ENCODE results near the gene ACRV1. TPM values are rescaled to one million over a fixed set of nuclear protein-coding genes. Genes with fewer than 3 reads are reported as not detected.

The ACRV1 gene
- total and polyA plus RNA-seq, 2 experiments from 2014 or later = 0.16 TPM; not detected in 1

GRCh38 chr11:125674210-125674609 lies 6.4 kb downstream of the ACRV1 start:
- Histone ChIP-seq H3K4me1 (ENCODE audit: low read depth) (no peaks in the 10 kb centered on the region), H3K9me3 (ENCODE audit: low read depth) (no peaks in the 10 kb centered on the region), H3K4me3 (no peak overlapping the region), H3K27ac (no peak overlapping the region), H3K27me3 (no peaks in the 10 kb centered on the region), H3K36me3 (no peaks in the 10 kb centered on the region)
- TF ChIP-seq CTCF (IDR thresholded peaks at IDR 0.05; ENCODE audit: low read depth, low read length) = no peak
- no peak for DNase-seq (ENCODE audit: low read depth in 1 of 2, low spot score in 1 of 2)

GRCh38 chr11:125671561-125671960 lies 9.1 kb downstream of the ACRV1 start:
- Histone ChIP-seq H3K27me3 (no peaks in the 10 kb centered on the region), H3K27ac (no peak overlapping the region), H3K9me3 (ENCODE audit: low read depth) (no peaks in the 10 kb centered on the region), H3K4me1 (ENCODE audit: low read depth) (no peaks in the 10 kb centered on the region), H3K36me3 (no peaks in the 10 kb centered on the region), H3K4me3 (no peak overlapping the region)
- no peak for DNase-seq (ENCODE audit: low read depth in 1 of 2, low spot score in 1 of 2)
- TF ChIP-seq CTCF (IDR thresholded peaks at IDR 0.05; ENCODE audit: low read depth, low read length) = no peak

- no peaks in the 10 kb centered on the region for H3K27me3 ChIP-seq
- no peaks in the 10 kb centered on the region for H3K9me3 ChIP-seq (ENCODE audit: low read depth)
- no peak for TF ChIP-seq CTCF (IDR thresholded peaks at IDR 0.05; ENCODE audit: low read depth, low read length)
- H3K4me1 ChIP-seq (ENCODE audit: low read depth) = no peaks in the 10 kb centered on the region
- no peak overlapping the region for H3K27ac ChIP-seq
- no peak overlapping the region for H3K4me3 ChIP-seq
- no peaks in the 10 kb centered on the region for H3K36me3 ChIP-seq
- DNase-seq (ENCODE audit: low read depth in 1 of 2, low spot score in 1 of 2) = no peak
These were observed 10.5 kb downstream of the ACRV1 start for GRCh38 chr11:125670172-125670571.

- Histone ChIP-seq H3K27me3 (no peaks in the 10 kb centered on the region), H3K36me3 (no peaks in the 10 kb centered on the region), H3K27ac (no peak overlapping the region), H3K9me3 (ENCODE audit: low read depth) (no peaks in the 10 kb centered on the region), H3K4me1 (ENCODE audit: low read depth) (no peaks in the 10 kb centered on the region), H3K4me3 (no peak overlapping the region)
- DNase-seq (ENCODE audit: low read depth in 1 of 2, low spot score in 1 of 2) = no peak
- TF ChIP-seq CTCF (IDR thresholded peaks at IDR 0.05; ENCODE audit: low read depth, low read length) = no peak
These were observed 13.5 kb downstream of the ACRV1 start for GRCh38 chr11:125667151-125667550.

GRCh38 chr11:125663910-125664309 lies 16.7 kb downstream of the ACRV1 start:
- H3K27ac ChIP-seq = no peak overlapping the region
- no peak for DNase-seq (ENCODE audit: low read depth in 1 of 2, low spot score in 1 of 2)
- no peaks in the 10 kb centered on the region for H3K27me3 ChIP-seq
- no peaks in the 10 kb centered on the region for H3K9me3 ChIP-seq (ENCODE audit: low read depth)
- no peak for TF ChIP-seq CTCF (IDR thresholded peaks at IDR 0.05; ENCODE audit: low read depth, low read length)
- H3K4me1 ChIP-seq (ENCODE audit: low read depth) = no peaks in the 10 kb centered on the region
- H3K36me3 ChIP-seq = no peaks in the 10 kb centered on the region
- no peak overlapping the region for H3K4me3 ChIP-seq

GRCh38 chr11:125662689-125663088 lies 18.0 kb downstream of the ACRV1 start:
- Histone ChIP-seq H3K27ac (no peak overlapping the region), H3K27me3 (no peaks in the 10 kb centered on the region), H3K36me3 (peaks cover under 1% of the 10 kb centered on the region), H3K9me3 (ENCODE audit: low read depth) (no peaks in the 10 kb centered on the region), H3K4me1 (ENCODE audit: low read depth) (no peaks in the 10 kb centered on the region), H3K4me3 (no peak overlapping the region)
- no peak for DNase-seq (ENCODE audit: low read depth in 1 of 2, low spot score in 1 of 2)
- TF ChIP-seq CTCF (IDR thresholded peaks at IDR 0.05; ENCODE audit: low read depth, low read length) = no peak
